ENCODE data around the gene SH3PXD2B.

DNA sequence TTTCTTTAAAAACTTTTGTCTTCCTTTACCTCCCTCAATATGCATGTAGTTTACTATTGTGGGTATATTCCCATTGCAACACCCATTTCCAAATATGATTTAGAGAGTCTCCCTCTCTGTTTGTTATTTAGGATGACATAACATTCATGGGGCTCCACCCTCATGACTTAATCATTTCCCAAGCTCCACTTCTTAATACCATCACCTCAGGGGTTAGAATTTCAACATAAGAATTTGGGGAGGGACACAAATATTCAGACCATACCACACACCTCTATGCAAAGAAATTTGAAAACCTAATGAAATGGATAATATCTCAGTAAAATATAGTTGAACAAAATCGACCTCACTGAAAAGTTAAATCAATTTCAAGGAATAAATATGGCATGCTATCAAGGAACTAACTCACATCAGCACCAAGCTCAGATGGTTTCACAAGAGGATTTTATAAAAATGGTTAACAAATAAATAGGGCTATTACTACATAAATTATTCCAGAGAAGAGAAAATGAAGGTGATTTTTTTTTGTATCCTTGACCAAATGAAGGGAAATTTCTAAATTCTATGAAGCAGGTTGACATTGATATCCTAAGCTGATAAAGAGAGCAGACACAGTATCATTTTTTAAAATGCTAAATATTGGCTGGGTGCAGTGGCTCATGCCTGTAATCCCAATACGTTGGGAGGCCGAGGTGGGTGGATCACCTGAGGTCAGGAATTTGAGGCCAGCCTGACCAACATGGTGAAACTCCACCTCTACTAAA, 150.6 kb downstream of the SH3PXD2B start:
- TF ChIP-seq, protein P1, sequence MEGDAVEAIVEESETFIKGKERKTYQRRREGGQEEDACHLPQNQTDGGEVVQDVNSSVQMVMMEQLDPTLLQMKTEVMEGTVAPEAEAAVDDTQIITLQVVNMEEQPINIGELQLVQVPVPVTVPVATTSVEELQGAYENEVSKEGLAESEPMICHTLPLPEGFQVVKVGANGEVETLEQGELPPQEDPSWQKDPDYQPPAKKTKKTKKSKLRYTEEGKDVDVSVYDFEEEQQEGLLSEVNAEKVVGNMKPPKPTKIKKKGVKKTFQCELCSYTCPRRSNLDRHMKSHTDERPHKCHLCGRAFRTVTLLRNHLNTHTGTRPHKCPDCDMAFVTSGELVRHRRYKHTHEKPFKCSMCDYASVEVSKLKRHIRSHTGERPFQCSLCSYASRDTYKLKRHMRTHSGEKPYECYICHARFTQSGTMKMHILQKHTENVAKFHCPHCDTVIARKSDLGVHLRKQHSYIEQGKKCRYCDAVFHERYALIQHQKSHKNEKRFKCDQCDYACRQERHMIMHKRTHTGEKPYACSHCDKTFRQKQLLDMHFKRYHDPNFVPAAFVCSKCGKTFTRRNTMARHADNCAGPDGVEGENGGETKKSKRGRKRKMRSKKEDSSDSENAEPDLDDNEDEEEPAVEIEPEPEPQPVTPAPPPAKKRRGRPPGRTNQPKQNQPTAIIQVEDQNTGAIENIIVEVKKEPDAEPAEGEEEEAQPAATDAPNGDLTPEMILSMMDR (conservative IDR thresholded peaks at IDR 0.05; ENCODE audit: low read length), result no peak
- no peak for TF ChIP-seq EZH2phosphoT487 (IDR thresholded peaks at IDR 0.05; ENCODE audit: borderline replicate concordance, low read depth, low read length)
